A549 (cell line): ENCODE results near the gene NOP53.

ENCODE experiments used
- KDM1A ChIP-seq: fragments of 200-600 bp; sonication (generic); IDR thresholded peaks from 2 replicates; pipeline ENCODE4 v1.6.1; 2016; ENCODE audit warnings: low read depth, mild to moderate bottlenecking
- TF ChIP-seq, protein P1 (sequence below): fragments of >200 bp; sonication (Bioruptor Twin); formaldehyde crosslinking; IDR thresholded peaks from 3 replicates; pipeline ENCODE4 v1.5.1; 2016

GRCh38 chr19:47766670-47767069, 21.3 kb downstream of the NOP53 start:
- TF ChIP-seq, protein P1, sequence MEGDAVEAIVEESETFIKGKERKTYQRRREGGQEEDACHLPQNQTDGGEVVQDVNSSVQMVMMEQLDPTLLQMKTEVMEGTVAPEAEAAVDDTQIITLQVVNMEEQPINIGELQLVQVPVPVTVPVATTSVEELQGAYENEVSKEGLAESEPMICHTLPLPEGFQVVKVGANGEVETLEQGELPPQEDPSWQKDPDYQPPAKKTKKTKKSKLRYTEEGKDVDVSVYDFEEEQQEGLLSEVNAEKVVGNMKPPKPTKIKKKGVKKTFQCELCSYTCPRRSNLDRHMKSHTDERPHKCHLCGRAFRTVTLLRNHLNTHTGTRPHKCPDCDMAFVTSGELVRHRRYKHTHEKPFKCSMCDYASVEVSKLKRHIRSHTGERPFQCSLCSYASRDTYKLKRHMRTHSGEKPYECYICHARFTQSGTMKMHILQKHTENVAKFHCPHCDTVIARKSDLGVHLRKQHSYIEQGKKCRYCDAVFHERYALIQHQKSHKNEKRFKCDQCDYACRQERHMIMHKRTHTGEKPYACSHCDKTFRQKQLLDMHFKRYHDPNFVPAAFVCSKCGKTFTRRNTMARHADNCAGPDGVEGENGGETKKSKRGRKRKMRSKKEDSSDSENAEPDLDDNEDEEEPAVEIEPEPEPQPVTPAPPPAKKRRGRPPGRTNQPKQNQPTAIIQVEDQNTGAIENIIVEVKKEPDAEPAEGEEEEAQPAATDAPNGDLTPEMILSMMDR: no peak
- TF ChIP-seq KDM1A: no peak
